ENCODE measurements around the gene FUT8. TPM values are rescaled to one million over a fixed set of nuclear protein-coding genes. Genes with fewer than 3 reads are reported as not detected.
A peak's percentile ranks its signal among the peaks of the same experiment; 100 is the strongest.

Gene FUT8
- total RNA-seq, 4 donors from 2014 or later, result 6.5 to 11.3 (median 9.3) TPM

DNA sequence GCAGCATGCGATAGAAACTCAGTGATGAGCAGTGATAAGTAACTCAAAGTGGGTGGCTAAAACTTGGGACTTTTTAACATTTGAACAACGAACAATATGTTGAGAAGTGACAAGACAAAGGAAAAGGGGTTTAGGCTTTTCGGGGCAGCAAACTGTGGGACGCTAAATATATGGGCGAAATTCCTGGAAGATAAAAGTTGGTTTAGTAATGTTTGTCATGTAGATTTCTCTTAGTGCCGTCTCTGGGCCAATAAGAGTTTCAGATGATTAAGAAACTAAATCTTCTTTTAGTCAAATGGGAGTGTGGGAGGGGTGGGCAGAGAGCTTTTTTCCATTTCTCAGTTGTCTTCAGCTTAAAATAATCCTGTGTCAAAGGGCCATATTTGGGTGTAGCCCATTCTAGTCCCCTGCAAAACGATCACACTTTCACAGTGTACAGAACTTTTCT, 41.7 kb upstream of the FUT8 start:
- intact Hi-C loops (cut with DNase I; ENCODE audit: low total_unique reads) (no loop called here), in situ Hi-C loops (cut with MboI; ENCODE audit: low sequenced_read_pairs in 4 of 4) (loop anchor here in 2 of 4 donors (10.0 to 25.0 kb wide), 2 partner anchors 206 to 384 kb away; partner anchors contain the start of gene FNTB (in 2 of the 2))
- Histone ChIP-seq H3K27me3 (peaks cover 0 to 3% (median 0%) of the 10 kb centered on the region in 3 donors), H3K4me1 (no peaks in the 10 kb centered on the region), H3K9me3 (no peaks in the 10 kb centered on the region), H3K4me3 (no peak overlapping the region), H3K36me3 (no peaks in the 10 kb centered on the region), H3K27ac (no peak overlapping the region)
- no peak for TF ChIP-seq POLR2A (IDR thresholded peaks at IDR 0.05)
- TF ChIP-seq, protein P1, sequence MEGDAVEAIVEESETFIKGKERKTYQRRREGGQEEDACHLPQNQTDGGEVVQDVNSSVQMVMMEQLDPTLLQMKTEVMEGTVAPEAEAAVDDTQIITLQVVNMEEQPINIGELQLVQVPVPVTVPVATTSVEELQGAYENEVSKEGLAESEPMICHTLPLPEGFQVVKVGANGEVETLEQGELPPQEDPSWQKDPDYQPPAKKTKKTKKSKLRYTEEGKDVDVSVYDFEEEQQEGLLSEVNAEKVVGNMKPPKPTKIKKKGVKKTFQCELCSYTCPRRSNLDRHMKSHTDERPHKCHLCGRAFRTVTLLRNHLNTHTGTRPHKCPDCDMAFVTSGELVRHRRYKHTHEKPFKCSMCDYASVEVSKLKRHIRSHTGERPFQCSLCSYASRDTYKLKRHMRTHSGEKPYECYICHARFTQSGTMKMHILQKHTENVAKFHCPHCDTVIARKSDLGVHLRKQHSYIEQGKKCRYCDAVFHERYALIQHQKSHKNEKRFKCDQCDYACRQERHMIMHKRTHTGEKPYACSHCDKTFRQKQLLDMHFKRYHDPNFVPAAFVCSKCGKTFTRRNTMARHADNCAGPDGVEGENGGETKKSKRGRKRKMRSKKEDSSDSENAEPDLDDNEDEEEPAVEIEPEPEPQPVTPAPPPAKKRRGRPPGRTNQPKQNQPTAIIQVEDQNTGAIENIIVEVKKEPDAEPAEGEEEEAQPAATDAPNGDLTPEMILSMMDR (IDR thresholded peaks at IDR 0.05 in 4 of 5, conservative IDR thresholded peaks at IDR 0.05 in 1 of 5), result no peak
- ATAC-seq (no peak), DNase-seq (no peak)

DNA sequence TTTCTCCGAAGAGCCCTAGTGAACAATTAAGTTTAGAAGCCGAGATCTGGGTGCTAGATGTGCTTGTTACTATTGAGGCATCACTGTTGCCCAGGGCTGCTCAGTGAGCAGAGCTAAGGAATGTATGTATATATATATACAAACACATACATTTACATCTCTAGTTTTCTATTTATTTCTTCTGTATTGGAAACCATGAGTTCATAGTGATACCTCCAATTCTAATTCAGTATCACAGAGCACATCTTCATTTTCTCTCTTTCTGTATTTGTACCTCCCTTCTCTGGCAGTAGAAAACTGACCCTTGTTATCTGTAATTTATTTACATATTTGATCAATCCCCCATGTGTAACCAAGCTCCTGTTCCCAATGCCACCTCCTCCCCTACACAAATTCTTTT, 40.7 kb upstream of the FUT8 start:
- TF ChIP-seq, protein P1 (IDR thresholded peaks at IDR 0.05 in 4 of 5, conservative IDR thresholded peaks at IDR 0.05 in 1 of 5), result no peak
- no peak for TF ChIP-seq POLR2A (IDR thresholded peaks at IDR 0.05)
- intact Hi-C loops (cut with DNase I; ENCODE audit: low total_unique reads) (no loop called here), in situ Hi-C loops (cut with MboI; ENCODE audit: low sequenced_read_pairs in 4 of 4) (loop anchor here in 2 of 4 donors (10.0 to 25.0 kb wide), 2 partner anchors 207 to 384 kb away; partner anchors contain the start of gene FNTB (in 2 of the 2))
- DNase-seq (no peak), ATAC-seq (no peak)
- Histone ChIP-seq H3K9me3 (no peaks in the 10 kb centered on the region), H3K36me3 (no peaks in the 10 kb centered on the region), H3K4me1 (no peaks in the 10 kb centered on the region), H3K4me3 (no peak overlapping the region), H3K27ac (no peak overlapping the region), H3K27me3 (peaks cover 0 to 3% (median 0%) of the 10 kb centered on the region in 3 donors)

DNA sequence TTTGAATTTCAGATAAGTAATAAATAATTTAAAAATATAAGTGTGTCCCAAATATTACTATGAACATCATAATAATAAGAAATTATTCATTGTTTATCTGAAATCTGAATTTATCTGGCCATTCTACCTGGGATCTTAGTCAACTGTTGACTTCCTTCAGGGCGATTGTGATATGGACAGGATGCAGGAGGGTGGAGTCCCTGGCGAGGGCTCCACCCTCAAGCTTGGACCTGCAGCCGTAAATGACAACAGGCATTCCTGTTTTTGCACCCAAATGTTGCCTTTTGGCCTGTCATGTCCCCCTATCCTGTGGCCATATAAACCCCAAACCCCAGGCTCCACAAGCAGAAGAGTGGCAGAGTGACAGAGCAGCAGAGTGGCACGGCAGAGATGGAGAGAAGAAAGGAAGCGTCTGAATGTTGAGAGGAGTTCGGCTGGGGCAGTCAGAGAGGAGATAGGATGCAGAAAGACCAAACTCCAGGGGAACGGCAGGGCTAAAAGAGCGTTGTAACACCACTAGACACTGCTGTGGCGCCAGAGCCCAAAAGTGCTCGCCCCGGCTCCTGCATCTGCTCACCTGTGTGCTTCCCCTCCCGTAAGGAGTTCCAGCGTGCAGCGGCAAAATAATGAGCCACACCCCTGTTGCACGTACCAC, 39.4 kb upstream of the FUT8 start:
- DNase-seq (no peak), ATAC-seq (peak; percentile 16 to 41)
- intact Hi-C loops (cut with DNase I; ENCODE audit: low total_unique reads) (loop anchor here (1.0 kb wide), 2 partner anchors 151 to 209 kb away; no protein-coding TSS in a partner anchor), in situ Hi-C loops (cut with MboI; ENCODE audit: low sequenced_read_pairs in 4 of 4) (loop anchor here in 2 of 4 donors (10.0 to 25.0 kb wide), 2 partner anchors 208 to 386 kb away; partner anchors contain the start of gene FNTB (in 2 of the 2))
- TF ChIP-seq, protein P1 (IDR thresholded peaks at IDR 0.05 in 4 of 5, conservative IDR thresholded peaks at IDR 0.05 in 1 of 5), result no peak
- no peak for TF ChIP-seq POLR2A (IDR thresholded peaks at IDR 0.05)
- Histone ChIP-seq H3K36me3 (no peaks in the 10 kb centered on the region), H3K4me3 (peak overlapping the region in 1 of 4 donors; percentile 37), H3K27ac (no peak overlapping the region), H3K4me1 (no peaks in the 10 kb centered on the region), H3K9me3 (no peaks in the 10 kb centered on the region), H3K27me3 (peaks cover 0 to 3% (median 0%) of the 10 kb centered on the region in 3 donors)

- Histone ChIP-seq H3K27ac (no peak overlapping the region), H3K9me3 (no peaks in the 10 kb centered on the region), H3K27me3 (peaks cover 0 to 3% (median 0%) of the 10 kb centered on the region in 3 donors), H3K4me1 (no peaks in the 10 kb centered on the region), H3K4me3 (peak overlapping the region in 1 of 4 donors; percentile 37), H3K36me3 (no peaks in the 10 kb centered on the region)
- ATAC-seq (peak; percentile 89 to 97), DNase-seq (peak; percentile 28 to 40)
- intact Hi-C loops (cut with DNase I; ENCODE audit: low total_unique reads), result loop anchor here (1.0 kb wide), 2 partner anchors 151 to 209 kb away; no protein-coding TSS in a partner anchor
- TF ChIP-seq, protein P1 (IDR thresholded peaks at IDR 0.05 in 4 of 5, conservative IDR thresholded peaks at IDR 0.05 in 1 of 5), result peak; percentile 17 to 48 (median 29)
- no peak for TF ChIP-seq POLR2A (IDR thresholded peaks at IDR 0.05)
- in situ Hi-C loops (cut with MboI; ENCODE audit: low sequenced_read_pairs in 4 of 4), result loop anchor here in 2 of 4 donors (10.0 to 25.0 kb wide), 2 partner anchors 209 to 386 kb away; partner anchors contain the start of gene FNTB (in 2 of the 2)
Measured at GRCh38 chr14:65373671-65374039, 38.9 kb upstream of the FUT8 start.

Data from gastrocnemius medialis (tissue), 4 donors.